ENCODE data around the gene ZFYVE19. TPM values are rescaled to one million over a fixed set of nuclear protein-coding genes. Genes with fewer than 3 reads are reported as not detected.

ZFYVE19 gene
- total and polyA plus RNA-seq, 2 of the 13 experiments (the other 11 are each of a cell fraction or from before 2014, with no cell fraction given) = 23.3 to 44.0 TPM

DNA sequence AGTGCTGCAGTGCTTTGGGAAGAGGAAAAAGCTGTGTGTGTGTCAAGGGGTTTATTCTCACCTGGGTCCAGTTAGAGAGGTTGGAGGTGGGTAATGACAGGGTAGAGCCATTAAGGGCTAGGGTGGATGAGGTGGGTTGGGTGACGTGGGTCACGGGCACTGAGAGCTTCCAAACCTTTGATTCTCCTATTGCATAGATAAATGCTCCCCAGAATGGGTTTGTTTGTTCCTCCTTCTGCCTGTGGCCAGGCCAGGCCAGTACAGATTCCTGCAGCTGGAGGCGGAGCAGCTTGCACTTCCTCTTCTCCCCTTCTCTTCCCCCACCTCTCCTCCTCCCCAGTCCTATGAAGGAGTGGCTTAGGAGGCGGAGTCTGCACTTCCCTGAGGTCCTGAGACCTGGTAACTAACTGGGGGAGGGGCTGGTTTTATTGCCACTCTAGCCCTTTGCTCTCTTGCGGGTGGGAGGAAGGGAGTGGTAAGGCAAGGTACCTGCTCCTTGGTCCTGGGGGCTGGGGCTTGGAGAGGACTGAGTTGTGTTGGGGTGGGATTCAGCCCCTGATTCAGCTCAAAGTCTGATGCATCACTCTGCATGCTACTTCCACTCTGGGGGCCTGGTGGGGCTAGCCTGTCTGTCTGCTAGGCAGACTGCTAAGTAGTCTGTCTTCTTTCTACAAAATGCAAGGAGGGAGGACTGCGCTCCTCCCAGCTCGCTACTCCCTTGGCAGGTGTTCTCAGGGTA is 40.5 kb downstream of the ZFYVE19 start (continued):
- TF ChIP-seq ZKSCAN5 (CRISPR knock-in tag; IDR thresholded peaks at IDR 0.05) (no peak), HIVEP1 (CRISPR knock-in tag; IDR thresholded peaks at IDR 0.05) (no peak), KDM2A (CRISPR knock-in tag; IDR thresholded peaks at IDR 0.05; ENCODE audit: borderline replicate concordance, low read depth) (0 out of 2 replicates have a peak, but pooled peaks have one; percentile 24), ZFX (CRISPR knock-in tag; IDR thresholded peaks at IDR 0.05; ENCODE audit: low read depth) (0 out of 2 replicates have a peak, but pooled peaks have one; percentile 34), TBX2 (CRISPR knock-in tag; IDR thresholded peaks at IDR 0.05; ENCODE audit: borderline replicate concordance) (peak; percentile 42; the same call in 1 of the 2 replicates), SAP130 (CRISPR knock-in tag; IDR thresholded peaks at IDR 0.05; ENCODE audit: low read depth) (0 out of 2 replicates have a peak, but pooled peaks have one; percentile 20), ZNF292 (CRISPR knock-in tag; IDR thresholded peaks at IDR 0.05; ENCODE audit: borderline replicate concordance, low read depth) (0 out of 2 replicates have a peak, but pooled peaks have one; percentile 25), SP5 (CRISPR knock-in tag; IDR thresholded peaks at IDR 0.05; ENCODE audit: borderline replicate concordance, low read depth) (peak; percentile 84), PRDM4 (CRISPR knock-in tag; IDR thresholded peaks at IDR 0.05; ENCODE audit: borderline replicate concordance) (no peak), ETV5 (CRISPR knock-in tag; IDR thresholded peaks at IDR 0.05; ENCODE audit: borderline replicate concordance) (peak; percentile 58; the same call in 1 of the 2 replicates), ELF3 (CRISPR knock-in tag; IDR thresholded peaks at IDR 0.05) (peak; percentile 60; the same call in 1 of the 2 replicates), ZNF263 (CRISPR knock-in tag; IDR thresholded peaks at IDR 0.05) (peak; percentile 55)
- TF ChIP-seq, protein P1, sequence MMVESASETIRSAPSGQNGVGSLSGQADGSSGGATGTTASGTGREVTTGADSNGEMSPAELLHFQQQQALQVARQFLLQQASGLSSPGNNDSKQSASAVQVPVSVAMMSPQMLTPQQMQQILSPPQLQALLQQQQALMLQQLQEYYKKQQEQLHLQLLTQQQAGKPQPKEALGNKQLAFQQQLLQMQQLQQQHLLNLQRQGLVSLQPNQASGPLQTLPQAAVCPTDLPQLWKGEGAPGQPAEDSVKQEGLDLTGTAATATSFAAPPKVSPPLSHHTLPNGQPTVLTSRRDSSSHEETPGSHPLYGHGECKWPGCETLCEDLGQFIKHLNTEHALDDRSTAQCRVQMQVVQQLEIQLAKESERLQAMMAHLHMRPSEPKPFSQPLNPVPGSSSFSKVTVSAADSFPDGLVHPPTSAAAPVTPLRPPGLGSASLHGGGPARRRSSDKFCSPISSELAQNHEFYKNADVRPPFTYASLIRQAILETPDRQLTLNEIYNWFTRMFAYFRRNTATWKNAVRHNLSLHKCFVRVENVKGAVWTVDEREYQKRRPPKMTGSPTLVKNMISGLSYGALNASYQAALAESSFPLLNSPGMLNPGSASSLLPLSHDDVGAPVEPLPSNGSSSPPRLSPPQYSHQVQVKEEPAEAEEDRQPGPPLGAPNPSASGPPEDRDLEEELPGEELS (CRISPR knock-in tag; IDR thresholded peaks at IDR 0.05) = peak; percentile 30; the same call in 1 of the 2 replicates

Measured in HepG2 (cell line).